Large intestine (tissue), 3 donors: ENCODE measurements around the gene KCTD5. TPM values are rescaled to one million over a fixed set of nuclear protein-coding genes. Genes with fewer than 3 reads are reported as not detected.

Experiments
- DNase-seq, 2 donors: peaks; one replicate each; pipeline versions ENCODE4 v3.0.0 to v3.0.0-alpha.2; 2013
- H3K27ac ChIP-seq: one replicate; pipeline ENCODE4 v1.5.1; 2013; ENCODE audit warnings: low read length
- H3K27me3 ChIP-seq: 2 replicates; pipeline ENCODE4 v1.6.1; 2013; ENCODE audit warnings: low read length; ENCODE audit not compliant: control insufficient read depth, insufficient read depth
- H3K36me3 ChIP-seq: 2 replicates; pipeline ENCODE4 v1.6.1; 2013; ENCODE audit warnings: low read length; ENCODE audit not compliant: control insufficient read depth, insufficient read depth
- H3K4me1 ChIP-seq: one replicate; pipeline ENCODE4 v1.6.1; 2013; ENCODE audit warnings: low read length; ENCODE audit not compliant: control insufficient read depth, insufficient read depth
- H3K4me3 ChIP-seq: one replicate; pipeline ENCODE4 v1.5.1; 2013; ENCODE audit warnings: low read length
- H3K9me3 ChIP-seq: one replicate; pipeline ENCODE4 v1.6.1; 2013; ENCODE audit warnings: mild to moderate bottlenecking, low read depth, low read length, moderate library complexity; ENCODE audit not compliant: control insufficient read depth
- WGBS: methylation state at CpG from one replicate; pipeline ENCODE4 v1.1.5; 2013; ENCODE audit warnings: low lambda C conversion rate; ENCODE audit not compliant: insufficient coverage; 5-methylcytosine and 5-hydroxymethylcytosine counted together
- polyA plus RNA-seq: library from polyadenylated mRNA; unstranded; fragments of 120-200 nt; gene quantifications from one replicate; pipeline ENCODE4 v1.2.1, GENCODE V29; 2013

KCTD5 gene
- polyA plus RNA-seq, 1 donor: 20.0 TPM

- Histone ChIP-seq H3K9me3 (no peaks in the 10 kb centered on the region), H3K4me3 (no peak overlapping the region), H3K27ac (no peak overlapping the region), H3K36me3 (no peaks in the 10 kb centered on the region), H3K4me1 (no peaks in the 10 kb centered on the region), H3K27me3 (peaks cover 5% of the 10 kb centered on the region)
- WGBS: no CpG with 5 or more reads among the region's 5 CpGs
- DNase-seq: no peak
Measured at GRCh38 chr16:2726923-2727322, 44.6 kb downstream of the KCTD5 start.

- Histone ChIP-seq H3K27ac (no peak overlapping the region), H3K4me1 (no peaks in the 10 kb centered on the region), H3K27me3 (peaks cover 5% of the 10 kb centered on the region), H3K4me3 (no peak overlapping the region), H3K9me3 (no peaks in the 10 kb centered on the region), H3K36me3 (no peaks in the 10 kb centered on the region)
- 80% methylated on average over 1 of the region's 7 CpGs for WGBS
- no peak for DNase-seq
Measured at GRCh38 chr16:2728034-2728433, 45.7 kb downstream of the KCTD5 start.

DNA sequence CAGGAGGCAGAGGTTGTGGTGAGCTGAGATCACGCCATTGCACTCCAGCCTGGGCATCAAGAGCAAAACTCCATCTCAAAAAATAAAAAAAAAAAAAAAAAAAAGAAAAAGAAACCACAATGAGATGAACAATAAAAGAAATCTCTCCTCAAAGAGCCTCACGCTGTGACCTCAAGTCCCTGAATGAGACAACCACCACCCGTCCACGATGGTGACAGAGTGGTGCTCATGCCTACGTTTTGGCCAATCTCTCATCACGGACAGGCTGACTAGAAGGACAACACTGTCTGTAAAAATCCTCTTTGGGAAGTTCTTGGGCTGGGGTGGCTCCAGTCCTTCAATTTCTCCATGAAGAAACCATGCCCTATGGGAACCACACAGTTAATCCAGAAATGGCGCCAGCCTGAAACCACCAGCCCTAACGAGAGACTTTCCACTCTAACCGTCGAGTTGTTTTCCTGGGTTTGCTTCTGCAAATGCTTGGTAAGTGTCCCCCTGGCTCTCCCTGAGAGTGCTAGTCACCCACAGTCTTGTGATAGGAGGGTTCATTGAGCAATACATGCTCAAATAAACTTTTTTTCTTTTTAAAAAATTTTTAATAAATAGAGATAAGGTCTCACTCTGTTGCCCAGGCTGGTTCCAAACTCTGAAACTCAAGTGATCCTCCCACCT, 52.7 kb downstream of the KCTD5 start:
- Histone ChIP-seq H3K36me3 (no peaks in the 10 kb centered on the region), H3K4me1 (peaks cover 12% of the 10 kb centered on the region), H3K27me3 (no peaks in the 10 kb centered on the region), H3K27ac (no peak overlapping the region), H3K9me3 (no peaks in the 10 kb centered on the region), H3K4me3 (no peak overlapping the region)
- DNase-seq: no peak
- no CpG with 5 or more reads among the region's 10 CpGs for WGBS

GRCh38 chr16:2736476-2737237, 54.3 kb downstream of the KCTD5 start:
- H3K9me3 ChIP-seq: no peaks in the 10 kb centered on the region
- WGBS: no CpG with 5 or more reads among the region's 11 CpGs
- no peak for DNase-seq
- H3K4me1 ChIP-seq: peaks cover 12% of the 10 kb centered on the region
- no peak overlapping the region for H3K4me3 ChIP-seq
- H3K27ac ChIP-seq: no peak overlapping the region
- no peaks in the 10 kb centered on the region for H3K36me3 ChIP-seq
- no peaks in the 10 kb centered on the region for H3K27me3 ChIP-seq

- H3K9me3 ChIP-seq: no peaks in the 10 kb centered on the region
- WGBS: no CpG with 5 or more reads among the region's 5 CpGs
- H3K36me3 ChIP-seq: no peaks in the 10 kb centered on the region
- no peak overlapping the region for H3K27ac ChIP-seq
- no peak for DNase-seq
- peaks cover 12% of the 10 kb centered on the region for H3K4me1 ChIP-seq
- H3K4me3 ChIP-seq: no peak overlapping the region
- H3K27me3 ChIP-seq: no peaks in the 10 kb centered on the region
Measured at GRCh38 chr16:2737238-2737605, 54.9 kb downstream of the KCTD5 start.

GRCh38 chr16:2737895-2738418, 55.6 kb downstream of the KCTD5 start:
- H3K27ac ChIP-seq: no peak overlapping the region
- peaks cover 12% of the 10 kb centered on the region for H3K4me1 ChIP-seq
- WGBS: no CpG with 5 or more reads among the region's 7 CpGs
- H3K4me3 ChIP-seq: no peak overlapping the region
- H3K36me3 ChIP-seq: no peaks in the 10 kb centered on the region
- H3K9me3 ChIP-seq: no peaks in the 10 kb centered on the region
- no peak for DNase-seq
- no peaks in the 10 kb centered on the region for H3K27me3 ChIP-seq

DNA sequence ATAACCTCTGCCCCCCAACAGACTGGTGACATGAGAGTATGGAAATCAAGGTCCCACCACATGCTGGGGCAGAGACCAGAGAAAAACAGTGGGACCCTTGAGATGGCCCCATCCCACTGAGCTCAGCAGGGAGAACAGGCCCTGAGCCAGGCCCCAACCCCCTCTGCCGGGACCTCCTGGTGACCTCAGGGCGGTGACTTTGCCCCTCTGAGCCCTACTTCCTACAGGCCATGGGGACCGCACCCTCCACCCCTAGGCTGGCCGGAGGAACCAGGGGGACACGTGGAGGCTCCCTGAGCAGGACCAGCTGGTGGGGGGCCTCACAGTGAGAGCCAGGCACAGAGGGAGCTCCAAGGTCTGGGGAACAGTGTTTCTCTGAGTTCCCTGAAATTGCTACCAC, 56.3 kb downstream of the KCTD5 start:
- no CpG with 5 or more reads among the region's 5 CpGs for WGBS
- Histone ChIP-seq H3K9me3 (no peaks in the 10 kb centered on the region), H3K27ac (no peak overlapping the region), H3K4me3 (no peak overlapping the region), H3K27me3 (no peaks in the 10 kb centered on the region), H3K4me1 (peaks cover 12% of the 10 kb centered on the region), H3K36me3 (no peaks in the 10 kb centered on the region)
- no peak for DNase-seq

DNA sequence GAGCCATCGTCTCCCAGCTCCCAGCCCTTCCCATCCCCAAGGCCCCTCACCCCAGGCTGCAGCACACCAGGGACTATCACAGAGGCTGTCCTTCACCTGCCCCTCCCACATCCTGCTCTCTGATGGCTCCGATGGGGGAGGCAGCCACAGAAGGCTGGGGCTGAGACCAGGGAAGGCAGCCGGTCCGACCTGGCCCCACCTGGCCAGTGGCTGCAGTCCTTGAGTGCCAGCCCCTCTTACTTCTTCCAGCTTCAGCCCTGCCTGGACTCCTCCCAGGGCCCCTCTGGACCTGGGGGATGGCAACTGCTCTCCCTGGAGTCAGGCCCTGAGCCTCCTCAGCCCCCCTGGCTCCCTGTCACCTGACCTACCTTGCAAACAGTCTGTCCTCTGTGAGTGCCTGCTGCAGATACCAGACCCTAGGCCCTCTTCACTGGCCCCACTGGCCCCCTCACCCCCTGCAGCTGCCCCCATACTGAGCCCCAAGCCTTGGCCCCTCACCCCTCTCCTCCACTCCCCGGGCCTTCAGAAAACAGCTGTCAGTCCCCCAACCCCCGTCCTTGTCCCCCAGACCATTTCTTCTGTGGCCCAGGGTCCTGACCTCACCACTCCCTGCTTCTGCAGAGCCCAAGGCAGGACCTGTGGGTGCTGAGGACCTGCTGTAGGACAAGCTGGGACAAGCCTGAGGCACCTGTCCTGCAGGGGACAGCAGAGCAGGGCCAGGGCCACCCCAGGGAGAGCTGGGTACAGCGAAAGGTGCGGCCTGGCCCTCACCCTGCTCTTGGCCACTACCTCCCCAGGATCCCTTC, 57.5 kb downstream of the KCTD5 start:
- no CpG with 5 or more reads among the region's 8 CpGs for WGBS
- Histone ChIP-seq H3K27me3 (no peaks in the 10 kb centered on the region), H3K4me1 (peaks cover 12% of the 10 kb centered on the region), H3K4me3 (no peak overlapping the region), H3K27ac (no peak overlapping the region), H3K9me3 (no peaks in the 10 kb centered on the region), H3K36me3 (no peaks in the 10 kb centered on the region)
- no peak for DNase-seq

DNA sequence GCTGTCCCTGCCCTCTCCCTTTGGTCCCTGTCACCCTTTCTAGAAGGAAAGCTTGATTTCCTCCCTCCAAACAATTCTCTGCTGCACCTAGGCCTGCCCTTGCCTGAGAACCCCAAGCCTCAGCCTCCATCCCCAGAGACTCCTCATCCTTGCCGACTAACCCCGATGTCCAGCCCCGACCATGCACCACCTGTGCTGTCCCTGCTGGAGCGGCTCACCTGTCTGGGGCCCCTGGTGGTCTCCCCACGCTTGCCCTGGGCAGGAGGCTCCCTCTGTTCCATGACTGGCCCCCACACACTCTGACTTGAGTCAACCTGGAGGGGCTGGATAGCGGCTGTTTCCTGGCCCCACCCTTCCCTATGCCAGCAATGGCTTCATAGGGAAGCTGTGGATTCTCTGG, 58.2 kb downstream of the KCTD5 start:
- no peaks in the 10 kb centered on the region for H3K9me3 ChIP-seq
- no CpG with 5 or more reads among the region's 6 CpGs for WGBS
- no peak for DNase-seq
- no peak overlapping the region for H3K4me3 ChIP-seq
- peaks cover 12% of the 10 kb centered on the region for H3K4me1 ChIP-seq
- no peaks in the 10 kb centered on the region for H3K36me3 ChIP-seq
- H3K27ac ChIP-seq: no peak overlapping the region
- H3K27me3 ChIP-seq: no peaks in the 10 kb centered on the region

DNA sequence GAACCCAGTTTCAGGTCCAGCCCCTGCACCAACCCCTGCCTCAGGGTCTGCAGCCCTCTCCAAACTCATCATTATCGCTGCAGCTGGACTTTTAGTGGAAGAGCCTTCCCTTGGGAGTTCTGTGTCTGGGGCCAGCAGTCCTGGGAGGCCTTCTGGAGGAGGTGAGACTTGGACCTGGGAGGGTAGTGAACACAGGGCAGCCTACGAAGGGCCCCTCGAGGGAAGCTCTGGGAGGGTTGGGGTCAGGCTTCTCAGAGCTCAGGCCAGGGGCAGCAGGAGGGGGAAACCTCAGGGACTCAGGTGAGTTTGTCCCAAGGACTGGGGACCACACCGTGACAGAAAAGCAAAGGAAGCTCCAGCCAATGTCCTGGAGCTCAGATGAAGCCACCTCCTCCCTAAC, 58.8 kb downstream of the KCTD5 start:
- Histone ChIP-seq H3K9me3 (no peaks in the 10 kb centered on the region), H3K27ac (no peak overlapping the region), H3K4me3 (no peak overlapping the region), H3K27me3 (no peaks in the 10 kb centered on the region), H3K4me1 (peaks cover 12% of the 10 kb centered on the region), H3K36me3 (no peaks in the 10 kb centered on the region)
- WGBS: no CpG with 5 or more reads among the region's 4 CpGs
- no peak for DNase-seq
